H9 (cell line): ENCODE results near the gene SARS1. TPM values are rescaled to one million over a fixed set of nuclear protein-coding genes. Genes with fewer than 3 reads are reported as not detected.

Experiments used
- DNase-seq: peaks from one replicate; pipeline ENCODE4 v3.0.0-alpha.2; 2017
- H2AFZ ChIP-seq: one replicate; pipeline ENCODE4 v1.6.1; 2013; ENCODE audit warnings: mild to moderate bottlenecking, low read length, control low read depth, moderate library complexity
- H2AK5ac ChIP-seq: 2 replicates; pipeline ENCODE4 v1.6.1; 2013; ENCODE audit warnings: low read length, control low read depth, mixed read lengths; ENCODE audit not compliant: insufficient read length
- H2BK120ac ChIP-seq: one replicate; pipeline ENCODE4 v1.6.1; 2013; ENCODE audit warnings: low read depth, mild to moderate bottlenecking, low read length, control low read depth, inconsistent platforms; ENCODE audit not compliant: poor library complexity, severe bottlenecking
- H2BK12ac ChIP-seq: 2 replicates; pipeline ENCODE4 v1.6.1; 2013; ENCODE audit warnings: low read length, control low read depth, mixed read lengths, low read depth; ENCODE audit not compliant: insufficient read length
- H2BK15ac ChIP-seq: 2 replicates; pipeline ENCODE4 v1.6.1; 2013; ENCODE audit warnings: low read depth, low read length, control low read depth
- H2BK20ac ChIP-seq: one replicate; pipeline ENCODE4 v1.6.1; 2013; ENCODE audit warnings: low read depth, mild to moderate bottlenecking, low read length, control low read depth, inconsistent platforms; ENCODE audit not compliant: poor library complexity, severe bottlenecking
- H2BK5ac ChIP-seq: 2 replicates; pipeline ENCODE4 v1.6.1; 2013; ENCODE audit warnings: low read length, control low read depth, mixed read lengths; ENCODE audit not compliant: insufficient read length
- H3K14ac ChIP-seq: 2 replicates; pipeline ENCODE4 v1.6.1; 2013; ENCODE audit warnings: low read length, control low read depth; ENCODE audit not compliant: insufficient read depth
- H3K18ac ChIP-seq: 2 replicates; pipeline ENCODE4 v1.6.1; 2013; ENCODE audit warnings: low read depth, mild to moderate bottlenecking, mixed read lengths, low read length, control low read depth; ENCODE audit not compliant: insufficient read length
- H3K23ac ChIP-seq: 2 replicates; pipeline ENCODE4 v1.6.1; 2013; ENCODE audit warnings: low read length, control low read depth, mixed read lengths, low read depth; ENCODE audit not compliant: insufficient read length
- H3K23me2 ChIP-seq: 2 replicates; pipeline ENCODE4 v1.6.1; 2013; ENCODE audit warnings: low read depth, mild to moderate bottlenecking, mixed read lengths, low read length, control low read depth; ENCODE audit not compliant: insufficient read length, poor library complexity, severe bottlenecking
- H3K27ac ChIP-seq: 2 replicates; pipeline ENCODE4 v1.5.1; 2013; ENCODE audit warnings: low read length, control low read depth, mixed read lengths, low read depth; ENCODE audit not compliant: insufficient read length
- H3K27me3 ChIP-seq: 2 replicates; pipeline ENCODE4 v1.6.1; 2013; ENCODE audit warnings: low read length, control low read depth, inconsistent platforms; ENCODE audit not compliant: insufficient read depth
- H3K4ac ChIP-seq: 2 replicates; pipeline ENCODE4 v1.6.1; 2013; ENCODE audit warnings: low read depth, mild to moderate bottlenecking, control low read depth, inconsistent platforms, low read length, moderate library complexity
- H3K4me1 ChIP-seq: 2 replicates; pipeline ENCODE4 v1.6.1; 2013; ENCODE audit warnings: low read length, control low read depth, inconsistent platforms; ENCODE audit not compliant: insufficient read depth
- H3K4me2 ChIP-seq: 2 replicates; pipeline ENCODE4 v1.6.1; 2013; ENCODE audit warnings: low read length, control low read depth, mixed read lengths; ENCODE audit not compliant: insufficient read length, insufficient read depth
- H3K56ac ChIP-seq: 2 replicates; pipeline ENCODE4 v1.6.1; 2013; ENCODE audit warnings: low read depth, mild to moderate bottlenecking, mixed read lengths, low read length, control low read depth; ENCODE audit not compliant: insufficient read length
- H3K79me1 ChIP-seq: 2 replicates; pipeline ENCODE4 v1.6.1; 2013; ENCODE audit warnings: low read depth, mild to moderate bottlenecking, moderate library complexity, low read length, control low read depth, inconsistent platforms; ENCODE audit not compliant: insufficient read depth, poor library complexity, severe bottlenecking
- H3K79me2 ChIP-seq: 2 replicates; pipeline ENCODE4 v1.6.1; 2013; ENCODE audit warnings: low read length, control low read depth, inconsistent platforms; ENCODE audit not compliant: insufficient read depth
- H3K9ac ChIP-seq: 2 replicates; pipeline ENCODE4 v1.6.1; 2013; ENCODE audit warnings: low read length, control low read depth, mixed read lengths; ENCODE audit not compliant: insufficient read length; ENCODE audit errors: extremely low read depth
- H3K9me3 ChIP-seq: one replicate; pipeline ENCODE4 v1.6.1; 2013; ENCODE audit warnings: low read depth, low read length, inconsistent platforms; ENCODE audit not compliant: control insufficient read depth
- H3T11ph ChIP-seq: one replicate; pipeline ENCODE4 v1.6.1; 2013; ENCODE audit warnings: mild to moderate bottlenecking, low read length, control low read depth, inconsistent platforms
- H4K20me1 ChIP-seq: one replicate; pipeline ENCODE4 v1.6.1; 2013; ENCODE audit not compliant: control insufficient read depth, insufficient read length, insufficient read depth
- H4K5ac ChIP-seq: 2 replicates; pipeline ENCODE4 v1.6.1; 2013; ENCODE audit warnings: low read depth, mild to moderate bottlenecking, mixed read lengths, low read length, control low read depth; ENCODE audit not compliant: insufficient read length
- H4K8ac ChIP-seq: replicated peaks from 2 replicates; pipeline ENCODE4 v1.6.1; 2013; ENCODE audit warnings: low read length, control low read depth, mixed read lengths, low read depth; ENCODE audit not compliant: insufficient read length
- H4K91ac ChIP-seq: 2 replicates; pipeline ENCODE4 v1.6.1; 2013; ENCODE audit warnings: low read depth, mild to moderate bottlenecking, moderate library complexity, mixed read lengths, low read length, control low read depth; ENCODE audit not compliant: insufficient read length
- H3K27ac Mint-ChIP-seq, 3 experiments: 2 replicates in 2 of 3; 3 replicates in 1 of 3; pipeline ENCODE4 v1.8.0; 2020 to 2021; ENCODE audit warnings: mixed read lengths in 3 of 3, mild to moderate bottlenecking in 1 of 3, moderate library complexity in 1 of 3
- H3K27me3 Mint-ChIP-seq: 2 replicates; pipeline ENCODE4 v1.8.0; 2021; ENCODE audit warnings: low read depth, mild to moderate bottlenecking, moderate library complexity, mixed read lengths
- H3K36me3 Mint-ChIP-seq, 3 experiments: 2 replicates in 2 of 3; 3 replicates in 1 of 3; pipeline ENCODE4 v1.8.0; 2020 to 2021; ENCODE audit warnings: low read depth in 3 of 3, mixed read lengths in 3 of 3; ENCODE audit not compliant: insufficient read depth in 1 of 3
- H3K4me1 Mint-ChIP-seq, 2 experiments: 2 replicates each; pipeline ENCODE4 v1.8.0; 2020; ENCODE audit warnings: mixed read lengths in 2 of 2
- H3K4me3 Mint-ChIP-seq, 2 experiments: 2 replicates in 1 of 2; 3 replicates in 1 of 2; pipeline ENCODE4 v1.8.0; 2020 to 2021; ENCODE audit warnings: mild to moderate bottlenecking in 2 of 2, mixed read lengths in 2 of 2, moderate library complexity in 1 of 2
- H3K9me3 Mint-ChIP-seq, 2 experiments: 2 replicates in 1 of 2; 3 replicates in 1 of 2; pipeline ENCODE4 v1.8.0; 2020; ENCODE audit warnings: mild to moderate bottlenecking in 2 of 2, mixed read lengths in 2 of 2, moderate library complexity in 1 of 2
- CTCF ChIP-seq: fragments of 200-600 bp; sonication (generic); conservative IDR thresholded peaks from 3 replicates; pipeline ENCODE4 v1.8.0; 2021; ENCODE audit warnings: antibody characterized with exemption, mild to moderate bottlenecking
- WGBS: extraction: QIAGEN DNeasy Blood & Tissue Kit; methylation state at CpG from one replicate; pipeline ENCODE4 v1.1.7; 2013; ENCODE audit warnings: missing lambda C conversion rate, low lambda C conversion rate, mixed read lengths; ENCODE audit not compliant: insufficient read length; ENCODE audit errors: extremely low coverage; 5-methylcytosine and 5-hydroxymethylcytosine counted together
- total RNA-seq: library from RNA; stranded (reverse); gene quantifications from 2 replicates; pipeline ENCODE4 v1.2.1, GENCODE V29; 2021

The SARS1 gene
- total RNA-seq, 1 experiment from 2014 or later = 139 TPM

- Histone ChIP-seq H3K27ac (no peak overlapping the region), H4K20me1 (no peaks in the 10 kb centered on the region), H4K8ac (no peak overlapping the region), H3K4ac (no peak overlapping the region), H3K79me1 (no peaks in the 10 kb centered on the region), H3K56ac (no peak overlapping the region), H2BK12ac (no peak overlapping the region), H3K79me2 (no peaks in the 10 kb centered on the region; the same call in 1 of the 2 replicates), H2BK15ac (no peak overlapping the region), H3K23ac (no peak overlapping the region), H2BK20ac (no peak overlapping the region), H3K9ac (no peak overlapping the region), H3K4me1 (no peaks in the 10 kb centered on the region), H4K91ac (no peak overlapping the region), H3K23me2 (no peaks in the 10 kb centered on the region), H3K14ac (no peak overlapping the region; the same call in 1 of the 2 replicates), H2AFZ (no peak overlapping the region), H2BK5ac (no peak overlapping the region), H4K5ac (no peak overlapping the region), H3T11ph (no peak overlapping the region), H3K9me3 (no peaks in the 10 kb centered on the region), H3K4me2 (no peak overlapping the region), H2AK5ac (no peak overlapping the region), H3K27me3 (peaks cover 4% of the 10 kb centered on the region; the same call in 1 of the 2 replicates), H3K18ac (peak overlapping the region; percentile 39), H2BK120ac (no peak overlapping the region)
- no peak for DNase-seq
- WGBS = no CpG with 5 or more reads among the region's 7 CpGs
- Mint-ChIP-seq H3K27ac (no peak overlapping the region), H3K36me3 (peaks cover 22 to 30% (median 25%) of the 10 kb centered on the region in 3 experiments), H3K4me3 (peak overlapping the region in 1 of 2 experiments; percentile 32; a peak in 2 of 5 replicates), H3K4me1 (peaks cover 19 to 22% of the 10 kb centered on the region in 2 experiments), H3K27me3 (peaks cover 49% of the 10 kb centered on the region), H3K9me3 (peaks cover 14 to 21% of the 10 kb centered on the region in 2 experiments)
- TF ChIP-seq CTCF = no peak
Measured at GRCh38 chr1:109248444-109248796, 34.7 kb downstream of the SARS1 start.
